HG02840 (cell line): ENCODE data around the gene SLC1A7.

Source experiments
- ATAC-seq: cut with Tn5 transposase; IDR thresholded peaks from one replicate; pipeline ENCODE4 v1.9.1; 2021; ENCODE audit warnings: mild to moderate bottlenecking, moderate library complexity, moderate number of reproducible peaks; ENCODE audit not compliant: unreplicated experiment, low FRiP score

SLC1A7 gene

GRCh38 chr1:53162621-53163020, 20.2 kb upstream of the SLC1A7 start:
- ATAC-seq, result no peak

- no peak for ATAC-seq
Observed at GRCh38 chr1:53160924-53161378, 18.5 kb upstream of the SLC1A7 start.

- ATAC-seq, result no peak
Observed at GRCh38 chr1:53158900-53159299, 16.5 kb upstream of the SLC1A7 start.

- ATAC-seq, result no peak
Observed at GRCh38 chr1:53156783-53157182, 14.3 kb upstream of the SLC1A7 start.

- ATAC-seq, result no peak
Observed at GRCh38 chr1:53155945-53156344, 13.5 kb upstream of the SLC1A7 start.

GRCh38 chr1:53155534-53155933, 13.1 kb upstream of the SLC1A7 start:
- ATAC-seq, result no peak

- no peak for ATAC-seq
Observed at GRCh38 chr1:53154859-53155438, 12.5 kb upstream of the SLC1A7 start.

GRCh38 chr1:53153752-53154151, 11.3 kb upstream of the SLC1A7 start:
- no peak for ATAC-seq

GRCh38 chr1:53148123-53148522, 5.7 kb upstream of the SLC1A7 start:
- no peak for ATAC-seq

GRCh38 chr1:53147174-53147573, 4.7 kb upstream of the SLC1A7 start:
- no peak for ATAC-seq

- no peak for ATAC-seq
Observed at GRCh38 chr1:53145942-53146708, 3.7 kb upstream of the SLC1A7 start.

- ATAC-seq, result no peak
Observed at GRCh38 chr1:53145619-53145941, 3.1 kb upstream of the SLC1A7 start.

- ATAC-seq, result no peak
Observed at GRCh38 chr1:53145051-53145600, 2.7 kb upstream of the SLC1A7 start.

- ATAC-seq, result no peak
Observed at GRCh38 chr1:53144201-53144600, 1.8 kb upstream of the SLC1A7 start.

GRCh38 chr1:53143527-53143926, 1.1 kb upstream of the SLC1A7 start:
- no peak for ATAC-seq

GRCh38 chr1:53141487-53142055, 867 bp downstream of the SLC1A7 start:
- no peak for ATAC-seq

- no peak for ATAC-seq
Observed at GRCh38 chr1:53140451-53140850, 2.0 kb downstream of the SLC1A7 start.

- ATAC-seq, result no peak
Observed at GRCh38 chr1:53139951-53140361, 2.5 kb downstream of the SLC1A7 start.

GRCh38 chr1:53138991-53139884, 3.2 kb downstream of the SLC1A7 start:
- ATAC-seq, result no peak

GRCh38 chr1:53137729-53138128, 4.7 kb downstream of the SLC1A7 start:
- ATAC-seq, result no peak

GRCh38 chr1:53135735-53136114, 6.7 kb downstream of the SLC1A7 start:
- no peak for ATAC-seq
